Liver (tissue), 9 donors: ENCODE measurements around the gene KDM2A. TPM values are rescaled to one million over a fixed set of nuclear protein-coding genes. Genes with fewer than 3 reads are reported as not detected.

Source experiments
- DNase-seq: peaks from one replicate; pipeline ENCODE4 v3.0.0-alpha.2; 2017; ENCODE audit warnings: low spot score
- H3K27ac ChIP-seq, 2 donors: one replicate each; pipeline ENCODE4 v1.7.0; 2013; ENCODE audit warnings: inconsistent platforms in 2 of 2, low read length in 2 of 2, control low read depth in 1 of 2, low read depth in 1 of 2, mild to moderate bottlenecking in 1 of 2
- H3K27me3 ChIP-seq, 4 donors: one replicate each; pipeline versions ENCODE4 v1.6.1 to v1.7.0; 2013; ENCODE audit warnings: low read length in 3 of 4, inconsistent platforms in 1 of 4, mild to moderate bottlenecking in 1 of 4, moderate library complexity in 1 of 4; ENCODE audit not compliant: control insufficient read depth in 4 of 4, insufficient read depth in 4 of 4
- H3K36me3 ChIP-seq, 4 donors: one replicate each; pipeline versions ENCODE4 v1.6.1 to v1.7.0; 2013; ENCODE audit warnings: low read length in 3 of 4, mild to moderate bottlenecking in 3 of 4, low read depth in 1 of 4, moderate library complexity in 1 of 4; ENCODE audit not compliant: control insufficient read depth in 4 of 4, insufficient read depth in 3 of 4
- H3K4me1 ChIP-seq, 4 donors: one replicate each; pipeline versions ENCODE4 v1.6.1 to v1.7.0; 2013; ENCODE audit warnings: low read length in 3 of 4, mild to moderate bottlenecking in 3 of 4, moderate library complexity in 1 of 4; ENCODE audit not compliant: control insufficient read depth in 4 of 4, insufficient read depth in 4 of 4
- H3K4me3 ChIP-seq, 3 donors: one replicate each; pipeline versions ENCODE4 v1.6.1 to v1.7.0; 2013; ENCODE audit warnings: low read length in 3 of 3, control low read depth in 1 of 3, low read depth in 1 of 3, mild to moderate bottlenecking in 1 of 3
- H3K9ac ChIP-seq, 2 donors: one replicate each; pipeline ENCODE4 v1.7.0; 2013; ENCODE audit warnings: low read length in 2 of 2, mild to moderate bottlenecking in 2 of 2, moderate library complexity in 2 of 2, control low read depth in 1 of 2, low read depth in 1 of 2
- H3K9me3 ChIP-seq, 4 donors: one replicate each; pipeline versions ENCODE4 v1.6.1 to v1.7.0; 2013; ENCODE audit warnings: low read length in 3 of 4; ENCODE audit not compliant: control insufficient read depth in 4 of 4
- EGR1 ChIP-seq, 2 donors: IDR thresholded peaks; 2 replicates each; pipeline ENCODE4 v1.6.1; 2016 to 2018; ENCODE audit warnings: antibody characterized with exemption in 2 of 2, low read depth in 2 of 2
- FOXA1 ChIP-seq: IDR thresholded peaks from 2 replicates; pipeline ENCODE4 v1.6.1; 2016; ENCODE audit warnings: antibody characterized with exemption
- FOXA2 ChIP-seq: IDR thresholded peaks from 2 replicates; pipeline ENCODE4 v1.6.1; 2016; ENCODE audit warnings: antibody characterized with exemption
- GABPA ChIP-seq, 2 donors: IDR thresholded peaks in 1 of 2; conservative IDR thresholded peaks in 1 of 2; 2 replicates each; pipeline ENCODE4 v1.6.1; 2016; ENCODE audit warnings: antibody characterized with exemption in 2 of 2, mild to moderate bottlenecking in 1 of 2, moderate library complexity in 1 of 2
- HNF4A ChIP-seq, 2 donors: conservative IDR thresholded peaks; 2 replicates each; pipeline ENCODE4 v1.6.1; 2016; ENCODE audit warnings: antibody characterized with exemption in 2 of 2, mild to moderate bottlenecking in 2 of 2
- HNF4G ChIP-seq: IDR thresholded peaks from 2 replicates; pipeline ENCODE4 v1.6.1; 2016; ENCODE audit warnings: antibody characterized with exemption
- JUND ChIP-seq, 2 donors: IDR thresholded peaks; 2 replicates each; pipeline ENCODE4 v1.6.1; 2016; ENCODE audit warnings: antibody characterized with exemption in 2 of 2
- NR2F2 ChIP-seq: IDR thresholded peaks from 2 replicates; pipeline ENCODE4 v1.6.1; 2016; ENCODE audit warnings: antibody characterized with exemption
- RAD21 ChIP-seq, 2 donors: IDR thresholded peaks; 2 replicates each; pipeline ENCODE4 v1.6.1; 2016; ENCODE audit warnings: antibody characterized with exemption in 2 of 2, mild to moderate bottlenecking in 2 of 2
- RXRA ChIP-seq, 2 donors: IDR thresholded peaks; 2 replicates each; pipeline ENCODE4 v1.6.1; 2017 to 2018; ENCODE audit warnings: antibody characterized with exemption in 2 of 2, mild to moderate bottlenecking in 1 of 2
- SP1 ChIP-seq: IDR thresholded peaks from 2 replicates; pipeline ENCODE4 v1.6.1; 2018; ENCODE audit warnings: antibody characterized with exemption, mild to moderate bottlenecking
- TAF1 ChIP-seq: conservative IDR thresholded peaks from 2 replicates; pipeline ENCODE4 v1.6.1; 2016; ENCODE audit warnings: antibody characterized with exemption, mild to moderate bottlenecking
- YY1 ChIP-seq: IDR thresholded peaks from 2 replicates; pipeline ENCODE4 v1.6.1; 2016; ENCODE audit warnings: antibody characterized with exemption, mild to moderate bottlenecking
- WGBS: extraction: QIAGEN DNeasy Blood & Tissue Kit; methylation state at CpG from one replicate; pipeline ENCODE4 v1.1.7; 2013; 5-methylcytosine and 5-hydroxymethylcytosine counted together
- polyA plus RNA-seq, 2 donors: library from polyadenylated mRNA; stranded (reverse) in 1 of 2; unstranded in 1 of 2; fragments of 200-250 nt in 1 of 2; fragments of >200 nt in 1 of 2; fragmentation: Nextera tagmentation in 1 of 2; extraction: Ambion mirVana in 1 of 2; gene quantifications; one replicate each; pipeline versions ENCODE4 v1.2.1 to v1.2.3, GENCODE V29; 2013 to 2015
- total RNA-seq, 2 donors: library from RNA; depleted of rRNA; stranded (reverse); fragments of >200 nt; gene quantifications; one replicate each; pipeline ENCODE4 v1.2.3, GENCODE V29; 2014
- TF ChIP-seq, protein P1 (sequence below): IDR thresholded peaks from 2 replicates; pipeline ENCODE4 v1.6.1; 2016; ENCODE audit warnings: antibody characterized with exemption
- TF ChIP-seq, protein P2 (sequence below): IDR thresholded peaks from 2 replicates; pipeline ENCODE4 v1.6.1; 2016; ENCODE audit warnings: antibody characterized with exemption
- TF ChIP-seq, protein P3 (sequence below): IDR thresholded peaks from 2 replicates; pipeline ENCODE4 v1.6.1; 2016; ENCODE audit warnings: antibody characterized with exemption
- TF ChIP-seq, protein P4 (sequence below): fragments of 150-350 bp; IDR thresholded peaks from 2 replicates; pipeline ENCODE4 v1.5.1; 2017; ENCODE audit warnings: improper control_type of control experiment, low read depth, low read length; ENCODE audit not compliant: missing input control
- TF ChIP-seq, protein P5 (sequence below): IDR thresholded peaks from 2 replicates; pipeline ENCODE4 v1.6.1; 2016; ENCODE audit warnings: antibody characterized with exemption, mild to moderate bottlenecking
- donor health status: healthy.
- donor health status: healthy.
- donor health status: healthy.
- donor health status: healthy.
- donor health status: healthy.

The KDM2A gene
- total and polyA plus RNA-seq, 4 donors: 8.3 to 44.9 (median 22.4) TPM

DNA sequence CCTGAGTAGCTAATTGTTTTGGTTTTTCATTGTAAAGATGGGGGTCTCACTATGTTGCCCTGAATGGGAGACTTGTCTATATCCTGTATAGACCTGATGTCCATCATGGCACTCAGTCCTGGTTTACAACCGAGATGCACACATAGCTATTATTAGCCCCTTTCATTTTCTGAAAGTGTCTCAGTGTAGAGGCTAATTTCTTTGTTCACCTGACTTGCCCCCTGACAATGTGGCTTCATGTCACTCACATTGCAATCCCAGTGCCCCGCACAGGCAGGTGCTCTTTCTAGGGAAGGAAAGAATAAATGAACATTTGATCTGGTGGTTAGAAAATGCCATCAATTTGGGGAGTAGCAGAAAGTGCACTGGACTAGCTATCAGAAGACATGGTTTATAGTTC is 13.1 kb upstream of the KDM2A start:
- no peaks in the 10 kb centered on the region for H3K36me3 ChIP-seq
- no peaks in the 10 kb centered on the region for H3K9me3 ChIP-seq
- no peaks in the 10 kb centered on the region for H3K27me3 ChIP-seq
- peaks cover 0 to 3% (median 2%) of the 10 kb centered on the region in 4 donors for H3K4me1 ChIP-seq
- H3K9ac ChIP-seq: no peak overlapping the region
- DNase-seq: no peak
- no peak overlapping the region for H3K4me3 ChIP-seq
- WGBS: 95% methylated on average over 2 of the region's 2 CpGs
- H3K27ac ChIP-seq: no peak overlapping the region
- TF ChIP-seq RAD21 (IDR thresholded peaks at IDR 0.05) (no peak), RXRA (IDR thresholded peaks at IDR 0.05) (no peak), JUND (IDR thresholded peaks at IDR 0.05) (no peak), YY1 (no peak), NR2F2 (no peak), GABPA (IDR thresholded peaks at IDR 0.05 in 1 of 2, conservative IDR thresholded peaks at IDR 0.05 in 1 of 2) (no peak), FOXA2 (no peak), HNF4G (no peak), TAF1 (no peak)
- TF ChIP-seq, protein P1, sequence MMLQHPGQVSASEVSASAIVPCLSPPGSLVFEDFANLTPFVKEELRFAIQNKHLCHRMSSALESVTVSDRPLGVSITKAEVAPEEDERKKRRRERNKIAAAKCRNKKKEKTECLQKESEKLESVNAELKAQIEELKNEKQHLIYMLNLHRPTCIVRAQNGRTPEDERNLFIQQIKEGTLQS: no peak
- TF ChIP-seq, protein P2, sequence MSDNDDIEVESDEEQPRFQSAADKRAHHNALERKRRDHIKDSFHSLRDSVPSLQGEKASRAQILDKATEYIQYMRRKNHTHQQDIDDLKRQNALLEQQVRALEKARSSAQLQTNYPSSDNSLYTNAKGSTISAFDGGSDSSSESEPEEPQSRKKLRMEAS: no peak

DNA sequence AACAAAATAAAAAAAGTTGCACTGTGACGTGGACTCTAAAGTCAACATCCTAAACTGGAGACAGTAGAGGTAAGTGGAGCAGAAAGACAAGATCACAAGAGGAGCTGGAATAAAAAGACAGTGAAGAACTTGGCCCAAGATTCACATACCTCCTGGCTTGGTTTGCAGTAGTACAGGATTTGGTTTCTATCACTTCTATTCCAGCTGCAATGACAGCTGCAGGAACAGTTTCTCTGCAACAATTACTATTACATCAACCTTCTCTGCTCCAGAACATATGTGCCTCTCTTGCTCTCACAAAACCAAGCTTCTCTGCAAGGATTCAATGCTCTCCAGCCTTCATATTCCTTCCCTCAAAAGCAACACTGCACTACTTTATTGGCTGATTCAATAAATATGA is 7.8 kb upstream of the KDM2A start:
- Histone ChIP-seq H3K9me3 (no peaks in the 10 kb centered on the region), H3K4me3 (no peak overlapping the region), H3K27ac (no peak overlapping the region), H3K4me1 (peaks cover 3 to 10% (median 7%) of the 10 kb centered on the region in 4 donors), H3K27me3 (no peaks in the 10 kb centered on the region), H3K9ac (no peak overlapping the region), H3K36me3 (no peaks in the 10 kb centered on the region)
- DNase-seq: no peak
- 36% methylated on average over 1 of the region's 1 CpG for WGBS
- TF ChIP-seq FOXA2: no peak
- TF ChIP-seq GABPA (IDR thresholded peaks at IDR 0.05 in 1 of 2, conservative IDR thresholded peaks at IDR 0.05 in 1 of 2): no peak
- TF ChIP-seq JUND (IDR thresholded peaks at IDR 0.05): no peak
- TF ChIP-seq EGR1 (IDR thresholded peaks at IDR 0.05; ENCODE audit: low read depth in 2 of 2): no peak
- TF ChIP-seq, protein P2: no peak
- no peak for TF ChIP-seq HNF4G
- TF ChIP-seq FOXA1: no peak
- no peak for TF ChIP-seq NR2F2
- TF ChIP-seq, protein P1: no peak
- TF ChIP-seq, protein P3, sequence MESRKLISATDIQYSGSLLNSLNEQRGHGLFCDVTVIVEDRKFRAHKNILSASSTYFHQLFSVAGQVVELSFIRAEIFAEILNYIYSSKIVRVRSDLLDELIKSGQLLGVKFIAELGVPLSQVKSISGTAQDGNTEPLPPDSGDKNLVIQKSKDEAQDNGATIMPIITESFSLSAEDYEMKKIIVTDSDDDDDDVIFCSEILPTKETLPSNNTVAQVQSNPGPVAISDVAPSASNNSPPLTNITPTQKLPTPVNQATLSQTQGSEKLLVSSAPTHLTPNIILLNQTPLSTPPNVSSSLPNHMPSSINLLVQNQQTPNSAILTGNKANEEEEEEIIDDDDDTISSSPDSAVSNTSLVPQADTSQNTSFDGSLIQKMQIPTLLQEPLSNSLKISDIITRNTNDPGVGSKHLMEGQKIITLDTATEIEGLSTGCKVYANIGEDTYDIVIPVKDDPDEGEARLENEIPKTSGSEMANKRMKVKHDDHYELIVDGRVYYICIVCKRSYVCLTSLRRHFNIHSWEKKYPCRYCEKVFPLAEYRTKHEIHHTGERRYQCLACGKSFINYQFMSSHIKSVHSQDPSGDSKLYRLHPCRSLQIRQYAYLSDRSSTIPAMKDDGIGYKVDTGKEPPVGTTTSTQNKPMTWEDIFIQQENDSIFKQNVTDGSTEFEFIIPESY: no peak
- TF ChIP-seq SP1: no peak
- TF ChIP-seq TAF1: no peak
- no peak for TF ChIP-seq RAD21 (IDR thresholded peaks at IDR 0.05)
- no peak for TF ChIP-seq RXRA (IDR thresholded peaks at IDR 0.05)
- TF ChIP-seq YY1: no peak
- no peak for TF ChIP-seq HNF4A (conservative IDR thresholded peaks at IDR 0.05)
- TF ChIP-seq, protein P4, sequence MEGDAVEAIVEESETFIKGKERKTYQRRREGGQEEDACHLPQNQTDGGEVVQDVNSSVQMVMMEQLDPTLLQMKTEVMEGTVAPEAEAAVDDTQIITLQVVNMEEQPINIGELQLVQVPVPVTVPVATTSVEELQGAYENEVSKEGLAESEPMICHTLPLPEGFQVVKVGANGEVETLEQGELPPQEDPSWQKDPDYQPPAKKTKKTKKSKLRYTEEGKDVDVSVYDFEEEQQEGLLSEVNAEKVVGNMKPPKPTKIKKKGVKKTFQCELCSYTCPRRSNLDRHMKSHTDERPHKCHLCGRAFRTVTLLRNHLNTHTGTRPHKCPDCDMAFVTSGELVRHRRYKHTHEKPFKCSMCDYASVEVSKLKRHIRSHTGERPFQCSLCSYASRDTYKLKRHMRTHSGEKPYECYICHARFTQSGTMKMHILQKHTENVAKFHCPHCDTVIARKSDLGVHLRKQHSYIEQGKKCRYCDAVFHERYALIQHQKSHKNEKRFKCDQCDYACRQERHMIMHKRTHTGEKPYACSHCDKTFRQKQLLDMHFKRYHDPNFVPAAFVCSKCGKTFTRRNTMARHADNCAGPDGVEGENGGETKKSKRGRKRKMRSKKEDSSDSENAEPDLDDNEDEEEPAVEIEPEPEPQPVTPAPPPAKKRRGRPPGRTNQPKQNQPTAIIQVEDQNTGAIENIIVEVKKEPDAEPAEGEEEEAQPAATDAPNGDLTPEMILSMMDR: no peak
- TF ChIP-seq, protein P5, sequence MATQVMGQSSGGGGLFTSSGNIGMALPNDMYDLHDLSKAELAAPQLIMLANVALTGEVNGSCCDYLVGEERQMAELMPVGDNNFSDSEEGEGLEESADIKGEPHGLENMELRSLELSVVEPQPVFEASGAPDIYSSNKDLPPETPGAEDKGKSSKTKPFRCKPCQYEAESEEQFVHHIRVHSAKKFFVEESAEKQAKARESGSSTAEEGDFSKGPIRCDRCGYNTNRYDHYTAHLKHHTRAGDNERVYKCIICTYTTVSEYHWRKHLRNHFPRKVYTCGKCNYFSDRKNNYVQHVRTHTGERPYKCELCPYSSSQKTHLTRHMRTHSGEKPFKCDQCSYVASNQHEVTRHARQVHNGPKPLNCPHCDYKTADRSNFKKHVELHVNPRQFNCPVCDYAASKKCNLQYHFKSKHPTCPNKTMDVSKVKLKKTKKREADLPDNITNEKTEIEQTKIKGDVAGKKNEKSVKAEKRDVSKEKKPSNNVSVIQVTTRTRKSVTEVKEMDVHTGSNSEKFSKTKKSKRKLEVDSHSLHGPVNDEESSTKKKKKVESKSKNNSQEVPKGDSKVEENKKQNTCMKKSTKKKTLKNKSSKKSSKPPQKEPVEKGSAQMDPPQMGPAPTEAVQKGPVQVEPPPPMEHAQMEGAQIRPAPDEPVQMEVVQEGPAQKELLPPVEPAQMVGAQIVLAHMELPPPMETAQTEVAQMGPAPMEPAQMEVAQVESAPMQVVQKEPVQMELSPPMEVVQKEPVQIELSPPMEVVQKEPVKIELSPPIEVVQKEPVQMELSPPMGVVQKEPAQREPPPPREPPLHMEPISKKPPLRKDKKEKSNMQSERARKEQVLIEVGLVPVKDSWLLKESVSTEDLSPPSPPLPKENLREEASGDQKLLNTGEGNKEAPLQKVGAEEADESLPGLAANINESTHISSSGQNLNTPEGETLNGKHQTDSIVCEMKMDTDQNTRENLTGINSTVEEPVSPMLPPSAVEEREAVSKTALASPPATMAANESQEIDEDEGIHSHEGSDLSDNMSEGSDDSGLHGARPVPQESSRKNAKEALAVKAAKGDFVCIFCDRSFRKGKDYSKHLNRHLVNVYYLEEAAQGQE: no peak
